H9 (cell line): ENCODE results near the gene CCDC102B. TPM values are rescaled to one million over a fixed set of nuclear protein-coding genes. Genes with fewer than 3 reads are reported as not detected.

Experiments used
- DNase-seq: peaks from one replicate; pipeline ENCODE4 v3.0.0-alpha.2; 2017
- H2AFZ ChIP-seq: one replicate; pipeline ENCODE4 v1.6.1; 2013; ENCODE audit warnings: mild to moderate bottlenecking, low read length, control low read depth, moderate library complexity
- H2AK5ac ChIP-seq: 2 replicates; pipeline ENCODE4 v1.6.1; 2013; ENCODE audit warnings: low read length, control low read depth, mixed read lengths; ENCODE audit not compliant: insufficient read length
- H2BK120ac ChIP-seq: one replicate; pipeline ENCODE4 v1.6.1; 2013; ENCODE audit warnings: low read depth, mild to moderate bottlenecking, low read length, control low read depth, inconsistent platforms; ENCODE audit not compliant: poor library complexity, severe bottlenecking
- H2BK12ac ChIP-seq: 2 replicates; pipeline ENCODE4 v1.6.1; 2013; ENCODE audit warnings: low read length, control low read depth, mixed read lengths, low read depth; ENCODE audit not compliant: insufficient read length
- H2BK15ac ChIP-seq: 2 replicates; pipeline ENCODE4 v1.6.1; 2013; ENCODE audit warnings: low read depth, low read length, control low read depth
- H2BK20ac ChIP-seq: one replicate; pipeline ENCODE4 v1.6.1; 2013; ENCODE audit warnings: low read depth, mild to moderate bottlenecking, low read length, control low read depth, inconsistent platforms; ENCODE audit not compliant: poor library complexity, severe bottlenecking
- H2BK5ac ChIP-seq: 2 replicates; pipeline ENCODE4 v1.6.1; 2013; ENCODE audit warnings: low read length, control low read depth, mixed read lengths; ENCODE audit not compliant: insufficient read length
- H3K14ac ChIP-seq: 2 replicates; pipeline ENCODE4 v1.6.1; 2013; ENCODE audit warnings: low read length, control low read depth; ENCODE audit not compliant: insufficient read depth
- H3K18ac ChIP-seq: 2 replicates; pipeline ENCODE4 v1.6.1; 2013; ENCODE audit warnings: low read depth, mild to moderate bottlenecking, mixed read lengths, low read length, control low read depth; ENCODE audit not compliant: insufficient read length
- H3K23ac ChIP-seq: 2 replicates; pipeline ENCODE4 v1.6.1; 2013; ENCODE audit warnings: low read length, control low read depth, mixed read lengths, low read depth; ENCODE audit not compliant: insufficient read length
- H3K23me2 ChIP-seq: 2 replicates; pipeline ENCODE4 v1.6.1; 2013; ENCODE audit warnings: low read depth, mild to moderate bottlenecking, mixed read lengths, low read length, control low read depth; ENCODE audit not compliant: insufficient read length, poor library complexity, severe bottlenecking
- H3K27ac ChIP-seq: 2 replicates; pipeline ENCODE4 v1.5.1; 2013; ENCODE audit warnings: low read length, control low read depth, mixed read lengths, low read depth; ENCODE audit not compliant: insufficient read length
- H3K27me3 ChIP-seq: 2 replicates; pipeline ENCODE4 v1.6.1; 2013; ENCODE audit warnings: low read length, control low read depth, inconsistent platforms; ENCODE audit not compliant: insufficient read depth
- H3K4ac ChIP-seq: 2 replicates; pipeline ENCODE4 v1.6.1; 2013; ENCODE audit warnings: low read depth, mild to moderate bottlenecking, control low read depth, inconsistent platforms, low read length, moderate library complexity
- H3K4me1 ChIP-seq: 2 replicates; pipeline ENCODE4 v1.6.1; 2013; ENCODE audit warnings: low read length, control low read depth, inconsistent platforms; ENCODE audit not compliant: insufficient read depth
- H3K4me2 ChIP-seq: 2 replicates; pipeline ENCODE4 v1.6.1; 2013; ENCODE audit warnings: low read length, control low read depth, mixed read lengths; ENCODE audit not compliant: insufficient read length, insufficient read depth
- H3K56ac ChIP-seq: 2 replicates; pipeline ENCODE4 v1.6.1; 2013; ENCODE audit warnings: low read depth, mild to moderate bottlenecking, mixed read lengths, low read length, control low read depth; ENCODE audit not compliant: insufficient read length
- H3K79me1 ChIP-seq: 2 replicates; pipeline ENCODE4 v1.6.1; 2013; ENCODE audit warnings: low read depth, mild to moderate bottlenecking, moderate library complexity, low read length, control low read depth, inconsistent platforms; ENCODE audit not compliant: insufficient read depth, poor library complexity, severe bottlenecking
- H3K79me2 ChIP-seq: 2 replicates; pipeline ENCODE4 v1.6.1; 2013; ENCODE audit warnings: low read length, control low read depth, inconsistent platforms; ENCODE audit not compliant: insufficient read depth
- H3K9ac ChIP-seq: 2 replicates; pipeline ENCODE4 v1.6.1; 2013; ENCODE audit warnings: low read length, control low read depth, mixed read lengths; ENCODE audit not compliant: insufficient read length; ENCODE audit errors: extremely low read depth
- H3K9me3 ChIP-seq: one replicate; pipeline ENCODE4 v1.6.1; 2013; ENCODE audit warnings: low read depth, low read length, inconsistent platforms; ENCODE audit not compliant: control insufficient read depth
- H3T11ph ChIP-seq: one replicate; pipeline ENCODE4 v1.6.1; 2013; ENCODE audit warnings: mild to moderate bottlenecking, low read length, control low read depth, inconsistent platforms
- H4K20me1 ChIP-seq: one replicate; pipeline ENCODE4 v1.6.1; 2013; ENCODE audit not compliant: control insufficient read depth, insufficient read length, insufficient read depth
- H4K5ac ChIP-seq: 2 replicates; pipeline ENCODE4 v1.6.1; 2013; ENCODE audit warnings: low read depth, mild to moderate bottlenecking, mixed read lengths, low read length, control low read depth; ENCODE audit not compliant: insufficient read length
- H4K8ac ChIP-seq: replicated peaks from 2 replicates; pipeline ENCODE4 v1.6.1; 2013; ENCODE audit warnings: low read length, control low read depth, mixed read lengths, low read depth; ENCODE audit not compliant: insufficient read length
- H4K91ac ChIP-seq: 2 replicates; pipeline ENCODE4 v1.6.1; 2013; ENCODE audit warnings: low read depth, mild to moderate bottlenecking, moderate library complexity, mixed read lengths, low read length, control low read depth; ENCODE audit not compliant: insufficient read length
- H3K27ac Mint-ChIP-seq, 3 experiments: 2 replicates in 2 of 3; 3 replicates in 1 of 3; pipeline ENCODE4 v1.8.0; 2020 to 2021; ENCODE audit warnings: mixed read lengths in 3 of 3, mild to moderate bottlenecking in 1 of 3, moderate library complexity in 1 of 3
- H3K27me3 Mint-ChIP-seq: 2 replicates; pipeline ENCODE4 v1.8.0; 2021; ENCODE audit warnings: low read depth, mild to moderate bottlenecking, moderate library complexity, mixed read lengths
- H3K36me3 Mint-ChIP-seq, 3 experiments: 2 replicates in 2 of 3; 3 replicates in 1 of 3; pipeline ENCODE4 v1.8.0; 2020 to 2021; ENCODE audit warnings: low read depth in 3 of 3, mixed read lengths in 3 of 3; ENCODE audit not compliant: insufficient read depth in 1 of 3
- H3K4me1 Mint-ChIP-seq, 2 experiments: 2 replicates each; pipeline ENCODE4 v1.8.0; 2020; ENCODE audit warnings: mixed read lengths in 2 of 2
- H3K4me3 Mint-ChIP-seq, 2 experiments: 2 replicates in 1 of 2; 3 replicates in 1 of 2; pipeline ENCODE4 v1.8.0; 2020 to 2021; ENCODE audit warnings: mild to moderate bottlenecking in 2 of 2, mixed read lengths in 2 of 2, moderate library complexity in 1 of 2
- H3K9me3 Mint-ChIP-seq, 2 experiments: 2 replicates in 1 of 2; 3 replicates in 1 of 2; pipeline ENCODE4 v1.8.0; 2020; ENCODE audit warnings: mild to moderate bottlenecking in 2 of 2, mixed read lengths in 2 of 2, moderate library complexity in 1 of 2
- CTCF ChIP-seq: fragments of 200-600 bp; sonication (generic); conservative IDR thresholded peaks from 3 replicates; pipeline ENCODE4 v1.8.0; 2021; ENCODE audit warnings: antibody characterized with exemption, mild to moderate bottlenecking
- WGBS: extraction: QIAGEN DNeasy Blood & Tissue Kit; methylation state at CpG from one replicate; pipeline ENCODE4 v1.1.7; 2013; ENCODE audit warnings: missing lambda C conversion rate, low lambda C conversion rate, mixed read lengths; ENCODE audit not compliant: insufficient read length; ENCODE audit errors: extremely low coverage; 5-methylcytosine and 5-hydroxymethylcytosine counted together
- total RNA-seq: library from RNA; stranded (reverse); gene quantifications from 2 replicates; pipeline ENCODE4 v1.2.1, GENCODE V29; 2021

CCDC102B gene
- total RNA-seq, 1 experiment from 2014 or later: 1.2 TPM

GRCh38 chr18:68796936-68797690, 767 bp upstream of the CCDC102B start:
- no peaks in the 10 kb centered on the region for H3K9me3 Mint-ChIP-seq
- Histone ChIP-seq H3T11ph (no peak overlapping the region), H2BK15ac (no peak overlapping the region), H3K4me1 (no peaks in the 10 kb centered on the region; the same call in 1 of the 2 replicates), H2AFZ (no peak overlapping the region), H3K79me1 (no peaks in the 10 kb centered on the region), H4K91ac (no peak overlapping the region), H3K23ac (no peak overlapping the region), H2BK120ac (no peak overlapping the region), H3K27ac (no peak overlapping the region), H3K4me2 (no peak overlapping the region), H3K79me2 (no peaks in the 10 kb centered on the region), H2AK5ac (no peak overlapping the region), H4K20me1 (no peaks in the 10 kb centered on the region), H4K8ac (no peak overlapping the region), H2BK20ac (no peak overlapping the region), H3K9ac (no peak overlapping the region), H3K23me2 (no peaks in the 10 kb centered on the region), H3K27me3 (no peaks in the 10 kb centered on the region), H2BK12ac (no peak overlapping the region), H3K4ac (no peak overlapping the region), H3K18ac (no peak overlapping the region), H2BK5ac (no peak overlapping the region), H4K5ac (no peak overlapping the region), H3K14ac (no peak overlapping the region), H3K56ac (no peak overlapping the region), H3K9me3 (no peaks in the 10 kb centered on the region)
- TF ChIP-seq CTCF: no peak
- peaks cover 10 to 13% of the 10 kb centered on the region in 2 experiments for H3K4me1 Mint-ChIP-seq
- H3K4me3 Mint-ChIP-seq: no peak overlapping the region
- no peaks in the 10 kb centered on the region for H3K36me3 Mint-ChIP-seq
- no peak overlapping the region for H3K27ac Mint-ChIP-seq
- no peaks in the 10 kb centered on the region for H3K27me3 Mint-ChIP-seq
- no peak for DNase-seq
- no CpG with 5 or more reads among the region's 7 CpGs for WGBS
